NCI-H524 treated with DMSO at 0.1 percent for 48 hours (cell line): ENCODE measurements around the gene PPP5C.
"Not testable (repeated sequence)": the region's sequence is repeated elsewhere in the genome, so short reads cannot be mapped to it uniquely, and the experiment has no call there.

Experiments used
- DNase-seq: peaks from one replicate; lab custom pipeline; 2025; lab: John Stamatoyannopoulos, UW

PPP5C gene

DNA sequence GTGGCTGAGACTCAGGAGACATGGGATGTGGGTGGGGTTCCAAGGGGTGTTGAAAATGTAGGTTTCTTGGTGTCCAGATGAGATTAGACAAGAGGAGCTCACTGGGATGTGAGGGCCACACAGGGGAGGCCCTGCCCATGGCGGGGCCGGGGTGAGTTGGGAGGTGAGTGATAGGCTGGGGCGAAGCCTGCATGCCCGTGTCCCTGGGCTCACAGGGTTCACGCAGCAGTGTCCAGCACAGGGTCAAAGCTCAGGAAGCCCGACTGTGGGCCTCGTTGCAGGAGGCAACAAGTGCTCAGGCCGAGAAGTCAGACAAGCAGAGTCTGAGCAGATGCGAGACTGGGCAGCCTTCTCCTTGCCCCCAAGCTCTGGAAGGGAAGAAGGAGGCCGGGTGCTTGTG, 39.3 kb downstream of the PPP5C start:
- DNase-seq = no peak

DNA sequence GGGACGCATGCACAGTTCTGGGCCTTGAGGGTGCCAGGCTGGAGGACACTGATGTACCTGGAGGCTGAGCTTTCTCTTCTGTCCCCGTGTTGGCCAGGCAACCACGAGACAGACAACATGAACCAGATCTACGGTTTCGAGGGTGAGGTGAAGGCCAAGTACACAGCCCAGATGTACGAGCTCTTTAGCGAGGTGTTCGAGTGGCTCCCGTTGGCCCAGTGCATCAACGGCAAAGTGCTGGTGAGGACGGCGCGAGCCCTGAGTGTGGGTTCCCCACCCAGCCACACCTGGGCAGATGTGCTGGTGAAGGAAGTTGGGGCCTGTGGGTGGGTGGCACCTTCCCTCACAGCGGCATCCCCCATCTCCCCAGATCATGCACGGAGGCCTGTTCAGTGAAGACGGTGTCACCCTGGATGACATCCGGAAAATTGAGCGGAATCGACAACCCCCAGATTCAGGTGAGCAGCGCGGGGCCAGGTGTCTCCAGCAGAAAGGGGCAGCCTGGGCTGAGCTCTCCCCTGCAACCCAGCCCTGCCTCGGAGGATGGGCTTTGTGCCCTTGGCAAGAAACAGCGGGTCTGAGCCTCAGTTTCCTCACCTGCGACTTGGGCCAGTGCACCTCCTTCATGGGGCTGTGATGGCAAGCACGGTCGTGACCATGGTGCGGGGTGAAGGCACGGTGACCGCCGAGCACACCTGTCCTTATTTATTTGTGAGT, 40.3 kb downstream of the PPP5C start:
- DNase-seq = no peak

DNA sequence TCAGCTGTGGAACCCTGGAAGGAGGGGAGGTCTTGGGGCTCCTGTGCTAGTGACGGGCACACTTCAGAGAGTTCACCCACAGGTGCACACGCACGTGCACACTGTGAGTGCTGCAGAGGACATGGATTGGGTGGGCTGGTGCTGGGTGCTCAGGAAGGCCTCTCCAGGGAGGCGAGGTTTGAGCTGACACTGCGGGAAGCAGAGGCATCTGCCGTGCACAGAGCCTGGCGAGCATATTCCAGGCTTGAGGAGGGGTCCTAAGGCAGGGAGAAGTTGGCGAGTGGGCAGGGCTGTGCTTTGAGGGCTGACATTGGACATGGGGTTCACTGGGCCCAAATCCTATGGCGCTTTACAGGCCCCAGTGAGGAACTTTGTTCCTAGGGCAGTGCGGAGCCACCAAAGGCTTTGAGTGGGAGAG, 40.8 kb downstream of the PPP5C start:
- DNase-seq = no peak

DNA sequence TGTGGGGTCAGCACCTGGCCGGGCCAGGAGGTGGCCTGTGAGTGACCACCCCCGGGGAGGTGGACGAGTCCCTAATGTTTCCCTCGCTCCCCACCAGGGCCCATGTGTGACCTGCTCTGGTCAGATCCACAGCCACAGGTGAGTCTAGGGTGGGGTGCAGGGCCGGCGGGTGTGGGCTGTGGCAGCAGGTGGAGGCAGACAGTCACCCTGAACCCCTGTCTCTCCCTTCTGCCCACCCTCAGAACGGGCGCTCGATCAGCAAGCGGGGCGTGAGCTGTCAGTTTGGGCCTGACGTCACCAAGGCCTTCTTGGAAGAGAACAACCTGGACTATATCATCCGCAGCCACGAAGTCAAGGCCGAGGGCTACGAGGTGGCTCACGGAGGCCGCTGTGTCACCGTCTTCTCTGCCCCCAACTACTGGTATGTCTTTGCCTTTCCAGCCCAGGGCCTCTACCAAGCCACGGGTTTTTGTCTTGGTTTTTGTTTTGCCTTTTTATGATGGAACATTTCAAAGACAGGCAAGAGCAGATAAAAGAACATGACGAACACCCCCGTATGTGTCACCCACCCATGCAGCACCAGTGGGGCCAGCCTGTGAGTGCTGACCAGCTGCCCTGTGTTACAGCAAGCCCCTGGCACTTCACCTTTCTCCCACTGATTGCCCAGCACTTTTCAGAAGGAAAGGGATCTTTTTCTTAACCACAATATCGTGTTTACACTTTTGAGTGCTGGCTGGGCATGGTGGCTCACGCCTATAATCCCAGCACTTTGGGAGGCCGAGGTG, 41.6 kb downstream of the PPP5C start:
- no peak for DNase-seq

DNA sequence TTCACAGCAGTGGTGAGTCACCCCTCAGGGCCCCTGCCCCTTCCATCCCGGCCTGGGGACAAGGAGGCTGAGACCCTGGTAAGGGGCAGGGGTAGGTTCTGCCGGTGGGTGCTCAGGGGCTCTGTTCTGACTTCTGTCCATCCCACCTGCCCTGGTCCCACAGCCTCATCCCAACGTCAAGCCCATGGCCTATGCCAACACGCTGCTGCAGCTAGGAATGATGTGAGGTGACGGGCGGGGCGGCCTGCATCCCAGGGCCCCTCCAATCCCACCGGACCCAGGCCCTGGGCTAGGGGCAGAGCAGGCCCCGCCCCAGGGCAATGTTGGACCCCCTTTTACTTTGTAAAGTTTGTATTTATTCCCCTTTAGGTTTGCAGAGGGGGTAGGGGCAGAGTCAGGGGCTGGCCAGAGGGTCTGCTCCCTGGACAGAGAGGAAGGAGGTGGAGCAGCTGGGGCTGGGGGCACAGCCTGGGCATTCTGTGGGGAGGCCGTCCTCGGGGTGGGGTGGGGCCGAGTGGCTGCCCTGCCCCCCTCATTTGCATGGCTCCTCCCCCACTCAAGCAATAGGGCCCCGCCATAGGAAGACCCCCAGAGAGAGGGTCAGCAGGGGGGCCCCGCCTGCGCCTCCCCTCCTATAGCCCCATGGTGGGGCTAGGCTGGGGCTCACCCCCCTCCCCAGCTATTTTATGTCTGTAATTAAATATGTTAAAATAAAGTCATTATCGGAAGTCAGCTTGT, 43.4 kb downstream of the PPP5C start:
- no peak for DNase-seq

DNA sequence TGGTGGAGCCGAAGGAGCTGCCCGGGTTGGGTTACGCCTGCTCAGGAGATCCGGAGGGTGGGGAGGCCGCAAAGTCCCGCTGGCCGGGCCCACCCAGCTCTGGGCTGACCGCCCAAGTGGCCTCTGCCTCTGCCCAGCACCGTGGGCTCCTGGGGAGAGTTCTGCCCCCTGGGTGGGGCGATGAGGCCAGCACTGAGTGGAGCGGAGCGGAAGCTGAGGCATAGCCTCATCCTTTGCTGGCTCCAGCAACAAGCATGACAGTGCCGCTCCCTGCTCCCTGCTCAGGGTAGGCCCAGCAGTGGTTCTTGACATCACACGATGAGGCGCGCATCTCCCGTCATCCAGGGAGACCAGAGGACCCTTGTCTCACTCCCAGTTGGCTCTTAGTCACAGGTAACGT, 44.0 kb downstream of the PPP5C start:
- no peak for DNase-seq

DNA sequence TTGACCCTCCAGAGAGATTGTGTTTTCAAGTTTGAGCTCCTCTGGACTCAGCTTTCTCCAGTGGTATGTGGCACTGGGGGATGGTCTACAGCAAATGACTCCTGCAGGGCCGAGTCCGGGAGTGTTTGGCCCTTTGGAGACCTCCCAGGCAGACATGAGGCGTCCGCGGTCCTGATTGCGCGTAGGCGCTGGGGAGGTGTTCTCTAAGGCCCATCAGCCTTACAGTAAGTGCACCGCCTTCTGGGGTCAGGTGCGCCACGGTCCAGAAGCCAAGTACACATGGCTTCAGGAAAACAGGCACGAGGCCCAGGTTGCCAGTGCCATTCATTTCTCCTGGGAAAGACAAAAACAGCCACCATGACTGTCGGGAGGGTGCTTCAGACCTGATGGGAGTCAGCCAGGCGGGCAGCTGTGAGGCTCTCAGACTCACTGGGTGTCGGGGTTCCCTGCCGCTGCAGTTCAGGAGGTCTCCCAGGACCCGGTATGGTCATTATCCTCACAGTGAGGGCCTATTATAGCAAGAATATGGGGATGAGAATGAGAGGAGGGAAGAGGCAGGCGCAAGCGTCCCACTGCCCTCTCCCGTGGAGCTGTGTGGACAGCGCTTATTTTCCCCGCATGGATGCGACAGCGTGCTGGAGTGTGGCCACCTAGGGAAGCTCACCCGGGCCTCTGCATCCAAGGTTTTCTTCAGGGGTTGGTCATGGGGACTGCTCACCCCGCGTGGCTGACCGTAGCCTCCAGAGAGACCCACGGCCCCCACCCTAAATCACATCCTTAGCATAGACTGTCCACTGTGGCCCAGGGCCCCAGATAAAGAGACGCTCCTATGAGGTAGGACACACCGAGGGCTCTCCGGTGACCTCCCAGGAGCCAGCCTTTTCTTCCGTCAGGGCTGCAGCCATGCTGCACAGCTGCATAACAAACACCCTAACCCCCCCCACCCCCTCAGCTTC, 44.7 kb downstream of the PPP5C start:
- no peak for DNase-seq

DNA sequence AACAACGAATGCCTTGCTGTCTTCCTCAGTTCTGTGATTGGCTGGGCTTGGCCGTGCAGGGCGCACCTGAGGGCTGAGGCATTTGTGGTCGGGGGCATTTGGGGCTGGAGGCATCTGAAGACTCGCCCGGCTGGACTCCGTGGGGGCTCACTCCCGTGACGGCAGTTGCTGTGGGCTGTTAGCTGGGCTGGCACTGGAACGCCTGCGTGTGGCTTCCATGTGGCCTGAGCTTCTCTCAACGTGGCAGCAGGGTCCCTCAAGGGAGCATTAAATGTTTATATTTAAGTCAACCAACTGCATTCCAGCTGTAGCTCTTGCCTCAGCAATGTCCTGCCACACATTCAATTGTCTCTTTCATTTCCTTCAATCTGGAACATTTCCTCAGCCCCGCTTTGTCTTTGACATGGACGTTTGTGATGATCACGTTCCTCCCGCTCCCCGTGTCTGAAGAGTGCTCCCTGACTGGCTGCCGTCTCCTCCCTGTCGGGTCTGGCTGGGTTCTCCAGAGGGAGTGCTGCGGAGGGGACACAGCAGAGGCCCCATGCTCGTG, 45.4 kb downstream of the PPP5C start:
- DNase-seq = no peak

DNA sequence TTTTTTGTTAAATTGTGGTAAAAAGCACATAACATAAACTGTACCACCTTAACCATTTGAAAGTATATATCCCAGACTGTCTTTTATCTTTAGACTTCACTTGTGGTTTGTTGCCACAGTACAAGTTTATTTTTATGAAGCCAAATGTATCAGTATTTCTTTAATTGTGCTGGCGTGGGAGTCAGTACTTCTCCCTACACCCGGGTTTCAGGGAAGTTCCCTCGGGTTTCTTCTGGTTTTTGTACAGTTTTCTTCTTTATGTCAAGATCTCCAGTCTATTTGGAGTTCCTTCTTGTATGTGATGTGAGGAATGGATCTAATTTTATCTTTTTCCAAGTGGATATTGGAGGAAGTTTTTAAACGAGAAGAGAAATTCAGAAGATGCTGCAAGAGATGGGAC, 46.0 kb downstream of the PPP5C start:
- DNase-seq = no peak

DNA sequence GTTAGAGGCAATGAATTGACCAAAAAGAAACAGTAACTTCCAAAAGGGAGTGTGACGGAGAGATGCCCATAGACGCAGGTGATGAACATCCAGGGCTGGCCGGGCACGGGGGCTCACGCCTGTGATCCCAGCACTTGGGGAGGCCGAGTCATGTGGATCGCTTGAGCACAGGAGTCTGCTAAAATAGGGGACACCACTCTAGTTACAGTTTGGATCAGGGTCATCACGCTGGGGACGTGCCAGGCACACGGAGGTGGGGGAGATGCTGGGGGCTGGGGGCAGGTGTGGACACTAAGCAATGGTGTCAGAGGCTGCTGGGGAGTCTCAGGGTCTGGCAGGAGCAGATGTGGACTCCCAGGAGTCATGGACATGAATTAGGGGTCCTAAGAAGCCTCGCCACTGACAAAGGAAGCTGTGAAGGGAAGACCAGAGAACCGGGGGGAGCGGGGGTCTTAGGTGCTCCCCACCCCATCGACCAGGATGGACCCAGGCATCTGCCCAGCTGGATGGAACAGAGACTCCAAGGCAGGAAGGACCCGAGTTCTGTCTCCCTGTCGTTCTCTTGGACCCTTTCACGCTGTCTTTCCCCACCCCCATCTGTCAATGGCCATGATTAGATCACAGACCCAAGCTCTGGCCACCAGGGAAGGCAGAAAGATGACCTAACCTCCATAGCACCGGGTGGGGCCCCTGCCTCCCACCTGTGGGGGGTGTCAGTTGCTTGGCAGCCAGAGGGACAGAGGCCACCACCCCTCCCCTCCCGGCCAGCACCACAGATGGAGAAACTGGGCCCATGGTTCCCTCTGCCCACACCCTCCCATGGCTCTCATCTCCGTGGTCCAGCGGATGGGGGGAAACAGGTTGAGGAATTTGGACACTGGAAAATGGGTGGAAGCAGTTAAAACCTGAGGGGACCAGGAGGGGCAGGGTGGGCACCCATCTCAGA, 46.8 kb downstream of the PPP5C start:
- DNase-seq = no peak

DNA sequence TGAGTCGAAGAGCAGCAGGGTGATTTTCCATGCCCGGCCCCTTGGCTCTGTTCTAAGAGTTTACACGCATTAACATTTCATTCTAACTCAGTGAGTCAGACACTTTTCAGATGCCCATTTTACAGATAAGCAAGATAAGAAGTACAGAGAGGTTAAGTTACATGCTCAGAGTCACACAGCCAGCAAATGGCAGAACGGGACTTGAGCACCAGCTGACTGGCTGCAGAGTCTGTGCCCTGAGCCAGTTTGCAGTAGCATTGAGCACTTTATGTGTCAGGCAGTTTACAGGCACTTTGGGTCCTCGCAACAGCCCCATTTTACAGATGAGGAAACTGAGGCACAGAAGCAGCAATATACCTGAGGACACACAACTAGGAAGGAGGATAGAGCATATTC, 47.5 kb downstream of the PPP5C start:
- DNase-seq = no peak

DNA sequence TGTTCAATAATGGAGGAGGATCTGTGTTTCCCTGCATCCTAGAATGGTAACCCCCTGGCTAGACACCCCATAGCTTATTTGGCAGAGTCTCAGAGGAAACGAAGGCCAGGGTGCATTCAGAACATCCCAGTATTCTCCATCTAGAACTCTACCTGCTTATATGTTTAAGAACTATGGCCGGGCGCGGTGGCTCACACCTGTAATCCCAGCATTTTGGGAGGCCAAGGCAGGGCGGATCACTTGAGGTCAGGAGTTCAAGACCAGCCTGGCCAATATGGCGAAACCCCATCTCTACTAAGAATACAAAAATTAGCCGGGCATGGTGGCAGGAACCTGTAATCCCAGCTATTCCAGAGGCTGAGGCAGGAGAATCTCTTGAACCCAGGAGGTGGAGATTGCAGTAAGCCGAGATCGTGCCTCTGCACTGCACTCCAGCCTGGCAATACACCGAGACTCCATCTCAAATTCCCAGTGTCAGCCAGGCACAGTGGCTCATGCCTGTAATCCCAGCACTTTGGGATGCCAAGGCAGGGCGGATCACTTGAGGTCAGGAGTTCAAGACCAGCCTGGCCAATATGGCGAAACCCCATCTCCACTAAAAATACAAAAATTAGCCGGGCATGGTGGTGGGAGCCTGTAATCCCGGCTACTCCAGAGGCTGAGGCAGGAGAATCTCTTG, 51.1 kb downstream of the PPP5C start:
- not testable (repeated sequence) for DNase-seq

DNA sequence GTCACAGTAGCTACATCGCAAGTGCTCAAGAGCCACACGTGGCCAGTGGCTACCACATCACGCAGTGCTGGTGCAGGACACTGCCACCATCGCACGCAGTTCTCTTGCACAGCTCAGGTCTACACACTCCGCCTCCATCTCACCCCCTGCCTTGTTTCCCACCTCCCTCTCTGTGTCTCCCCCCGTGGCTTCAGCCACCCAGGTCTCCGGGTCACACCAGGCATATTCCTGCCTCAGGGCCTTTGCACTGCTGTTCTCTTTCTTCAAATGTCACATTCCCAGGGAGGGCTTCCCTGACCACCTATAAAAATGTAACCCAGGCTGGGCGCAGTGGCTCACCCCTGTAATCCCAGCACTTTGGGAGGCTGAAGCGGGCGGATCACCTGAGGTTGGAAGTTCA, 55.8 kb downstream of the PPP5C start:
- DNase-seq = no peak

DNA sequence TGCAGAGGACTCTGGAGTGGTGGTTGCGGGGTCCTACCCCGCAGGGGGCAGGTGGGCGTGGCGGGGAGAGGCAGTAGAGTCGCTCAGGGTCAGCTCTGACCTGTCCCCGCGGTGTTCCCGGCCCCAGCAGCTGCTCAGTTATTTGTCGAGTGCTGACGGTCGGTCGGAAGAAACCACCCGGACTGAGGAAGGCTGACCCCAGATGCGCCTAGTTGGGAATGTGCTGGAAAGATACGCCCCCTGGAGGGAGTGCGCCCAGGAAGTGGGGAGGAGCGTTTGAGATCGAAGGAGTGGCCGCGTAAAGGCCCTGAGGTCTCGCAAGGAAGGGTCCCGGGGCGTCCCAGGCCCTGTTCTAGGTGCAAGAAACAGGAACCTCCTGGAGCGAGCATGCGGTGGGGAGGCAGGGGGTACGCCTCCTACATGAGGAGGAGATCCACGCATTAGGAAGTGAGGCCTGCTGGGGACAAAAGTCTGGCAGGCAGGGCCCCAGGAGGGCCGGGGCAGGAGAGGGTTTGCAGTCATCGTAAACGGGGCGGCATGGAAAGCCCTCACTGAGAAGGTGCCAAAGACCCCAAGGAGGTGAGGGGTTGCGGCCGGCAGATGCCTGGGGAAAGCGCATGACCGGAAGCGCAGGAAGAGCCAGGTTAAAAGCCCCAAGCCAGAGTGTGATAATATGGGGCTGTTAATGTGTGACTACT, 57.3 kb downstream of the PPP5C start:
- DNase-seq = no peak

DNA sequence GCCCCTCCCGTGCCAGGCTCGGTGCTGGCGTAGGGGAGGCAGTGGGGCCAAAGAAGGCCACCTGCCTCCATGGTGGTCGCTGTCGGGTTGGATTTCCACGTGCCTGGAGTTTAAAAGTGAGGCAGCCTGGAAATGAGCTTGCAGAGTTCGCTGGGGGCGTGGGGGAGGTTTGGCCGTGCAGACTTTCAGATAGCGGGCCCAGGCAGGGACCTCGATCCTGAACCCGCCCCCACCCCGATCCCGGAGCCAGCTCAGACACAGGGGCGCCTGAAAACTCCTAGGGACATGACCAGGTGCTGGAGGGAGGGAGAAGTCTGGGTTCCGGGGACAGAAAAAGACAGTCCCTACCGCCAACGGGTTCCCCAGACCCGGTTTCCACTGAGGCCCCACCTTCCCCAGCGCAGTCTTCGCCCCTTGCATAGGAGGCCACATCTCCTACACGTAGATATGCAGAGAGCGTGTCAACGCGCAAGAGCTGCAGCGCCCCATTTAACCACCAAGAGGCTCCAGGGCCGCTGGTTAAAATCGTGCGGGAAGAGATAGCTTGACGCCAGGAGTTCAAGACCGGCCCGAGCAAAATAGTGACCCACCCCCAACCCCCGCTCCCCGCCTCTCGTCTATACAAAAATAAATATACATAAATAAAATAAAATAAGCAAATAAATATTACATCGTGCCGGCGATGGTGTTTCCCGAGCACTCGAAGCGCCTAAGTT, 58.0 kb downstream of the PPP5C start:
- no peak for DNase-seq

DNA sequence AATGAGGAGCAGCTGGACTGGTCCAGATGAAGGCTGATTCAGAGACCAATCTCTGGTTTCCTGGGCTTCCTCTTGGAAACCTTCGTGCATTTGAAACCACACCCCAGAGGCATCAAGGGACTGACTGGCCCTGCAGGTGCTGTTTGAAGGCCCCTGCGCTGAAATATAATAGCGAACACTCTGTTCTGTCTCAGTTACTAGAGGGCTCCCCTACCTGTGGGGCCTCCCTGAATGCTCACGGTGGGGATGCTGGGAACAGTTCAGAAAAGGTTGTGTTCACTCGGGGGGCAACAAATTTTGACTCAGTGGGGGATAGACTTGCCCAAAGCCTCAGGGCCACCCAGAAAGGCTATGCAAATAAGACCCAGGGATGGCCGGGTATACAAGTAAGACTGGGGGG, 60.1 kb downstream of the PPP5C start:
- no peak for DNase-seq

DNA sequence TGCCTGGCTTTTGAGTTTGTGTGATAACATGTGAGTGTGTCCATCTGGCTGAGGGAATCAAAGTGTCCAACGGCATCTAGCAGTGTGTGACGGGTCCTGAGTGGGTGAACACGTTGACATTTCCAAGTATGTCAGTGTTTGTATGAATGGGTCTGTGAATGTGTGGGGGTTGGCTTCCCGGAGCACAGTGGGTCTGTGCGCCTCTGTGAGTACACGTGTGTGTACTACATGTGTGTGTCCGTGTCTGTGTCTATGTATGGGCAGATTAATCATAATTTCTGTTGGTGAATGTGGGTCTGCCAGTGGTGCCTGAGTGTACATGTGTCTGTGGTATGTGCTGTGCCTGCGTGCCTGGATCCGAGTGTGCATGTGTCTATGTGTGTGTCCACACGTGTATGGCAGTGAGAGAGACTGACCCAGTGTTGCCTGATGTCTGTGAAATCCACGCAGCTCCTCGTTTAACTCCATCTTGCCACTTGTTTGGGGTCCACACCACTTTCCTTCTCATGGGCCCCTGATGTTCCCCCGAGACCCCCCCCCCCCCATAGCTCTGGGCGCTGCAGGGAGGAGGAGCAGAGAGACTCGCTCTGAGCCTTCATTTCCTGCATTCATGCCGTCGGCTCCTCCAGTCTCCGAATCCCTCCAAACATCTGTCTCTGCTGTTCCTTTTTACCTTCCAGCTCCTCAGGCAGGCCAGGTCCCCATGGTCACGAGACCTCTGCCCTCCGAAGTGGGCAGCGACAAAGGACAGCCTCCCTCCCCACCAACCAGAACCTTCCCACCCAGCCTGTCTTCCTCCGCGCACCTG, 61.2 kb downstream of the PPP5C start:
- DNase-seq = no peak

DNA sequence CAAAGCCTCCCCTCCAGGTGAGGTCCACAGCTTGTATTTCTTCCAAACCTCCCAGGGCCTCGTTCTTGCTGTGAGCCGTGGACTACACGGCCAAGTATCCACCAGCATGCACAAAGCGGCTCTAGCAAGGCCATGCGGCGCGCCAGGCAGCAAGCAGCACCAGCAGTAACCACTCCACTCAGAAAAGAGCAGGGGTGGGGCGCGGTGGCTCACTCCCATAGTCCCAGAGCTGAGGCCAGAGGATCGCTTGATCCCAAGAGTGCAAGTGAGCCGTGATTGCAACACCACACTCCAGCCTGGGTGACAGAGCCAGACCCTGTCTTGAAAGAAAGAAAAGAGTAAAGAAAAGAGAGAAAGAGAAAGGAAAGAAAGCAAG, 61.8 kb downstream of the PPP5C start:
- no peak for DNase-seq
